GF-D8 (cell line): ENCODE results near the gene BTN1A1.
"Not testable (repeated sequence)": the region's sequence is repeated elsewhere in the genome, so short reads cannot be mapped to it uniquely, and the experiment has no call there.

Experiments used
- DNase-seq: peaks from one replicate; lab custom pipeline; 2025; lab: John Stamatoyannopoulos, UW

Gene BTN1A1

DNA sequence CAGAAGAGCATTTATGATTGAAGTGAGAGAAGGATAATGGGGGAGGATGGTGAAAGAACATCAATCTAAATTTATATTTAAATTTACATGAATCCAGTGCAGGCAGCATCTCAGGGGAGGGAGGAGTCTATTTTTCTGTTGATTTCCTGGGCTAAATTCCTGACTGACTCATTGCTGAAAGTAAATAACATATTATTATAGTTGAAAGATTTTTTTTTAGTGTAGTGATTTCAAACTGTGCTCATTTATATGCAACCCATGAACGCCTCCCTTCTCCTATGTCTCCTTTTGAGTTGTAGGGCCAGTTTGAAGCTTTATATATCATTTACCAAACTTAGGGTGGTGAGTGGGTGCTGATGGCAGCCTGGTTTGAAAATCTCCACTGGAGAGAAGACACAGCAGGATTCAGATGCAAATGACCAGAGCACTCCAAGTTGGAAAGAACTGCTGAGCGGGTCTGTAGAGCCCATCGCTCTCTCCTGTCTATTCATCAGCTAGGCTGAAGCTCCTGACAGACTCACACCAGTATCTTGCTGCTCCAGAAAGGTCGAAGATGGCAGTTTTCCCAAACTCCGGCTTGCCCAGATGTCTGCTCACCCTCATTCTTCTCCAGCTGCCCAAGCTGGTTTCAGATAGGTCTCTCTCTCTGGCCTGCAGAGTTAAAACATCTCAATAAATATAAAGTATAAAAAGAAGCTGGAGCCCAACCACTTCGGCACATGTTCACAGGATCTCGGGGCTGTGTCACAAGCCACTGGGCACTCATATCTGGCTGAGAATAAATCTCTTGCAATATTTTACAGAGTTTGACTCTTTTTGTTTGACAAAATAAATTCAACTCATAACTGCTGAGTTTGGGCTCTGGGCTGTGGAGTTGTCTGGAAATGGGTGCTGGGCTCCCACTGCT lies 24.0 kb upstream of the BTN1A1 start:
- no peak for DNase-seq

DNA sequence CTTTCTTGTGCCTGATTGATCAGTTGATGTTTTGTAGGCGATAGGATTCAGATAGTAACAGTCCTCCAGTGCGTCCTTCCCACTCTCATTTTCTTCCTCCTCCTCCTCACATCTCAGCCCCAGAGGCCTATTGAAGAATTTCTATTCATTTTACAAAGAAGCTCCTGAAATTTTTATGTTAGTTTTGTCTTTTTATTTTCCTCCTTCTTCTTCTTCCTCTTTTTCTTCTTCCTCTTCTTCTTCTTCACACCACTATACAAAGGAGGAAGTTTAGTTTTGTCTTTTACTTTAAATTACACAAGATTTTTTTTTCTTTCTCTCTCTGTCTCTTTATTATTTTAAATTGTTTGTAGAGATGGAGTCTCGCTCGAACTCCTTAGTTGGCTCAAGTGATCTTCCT lies 23.2 kb upstream of the BTN1A1 start:
- peak; percentile 52 for DNase-seq

DNA sequence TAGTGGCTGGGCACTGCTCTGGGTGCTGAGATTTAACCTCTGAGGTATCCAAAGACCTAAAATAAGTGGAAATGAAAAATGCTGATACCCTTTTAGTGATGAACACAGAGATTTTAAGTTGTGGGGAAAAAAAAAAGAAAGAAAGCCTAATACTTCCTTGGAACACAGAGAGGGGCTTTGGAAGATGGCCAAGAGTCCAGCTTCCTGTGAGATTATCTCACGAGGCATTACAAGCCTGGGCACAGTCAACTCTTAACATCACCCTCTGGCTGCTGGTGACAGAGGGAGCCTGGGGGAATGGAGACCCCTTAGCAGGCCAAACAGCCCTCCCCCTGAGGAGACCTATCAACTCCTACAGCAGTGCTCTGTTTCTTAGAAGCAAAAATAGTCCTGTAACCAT lies 22.7 kb upstream of the BTN1A1 start:
- no peak for DNase-seq

DNA sequence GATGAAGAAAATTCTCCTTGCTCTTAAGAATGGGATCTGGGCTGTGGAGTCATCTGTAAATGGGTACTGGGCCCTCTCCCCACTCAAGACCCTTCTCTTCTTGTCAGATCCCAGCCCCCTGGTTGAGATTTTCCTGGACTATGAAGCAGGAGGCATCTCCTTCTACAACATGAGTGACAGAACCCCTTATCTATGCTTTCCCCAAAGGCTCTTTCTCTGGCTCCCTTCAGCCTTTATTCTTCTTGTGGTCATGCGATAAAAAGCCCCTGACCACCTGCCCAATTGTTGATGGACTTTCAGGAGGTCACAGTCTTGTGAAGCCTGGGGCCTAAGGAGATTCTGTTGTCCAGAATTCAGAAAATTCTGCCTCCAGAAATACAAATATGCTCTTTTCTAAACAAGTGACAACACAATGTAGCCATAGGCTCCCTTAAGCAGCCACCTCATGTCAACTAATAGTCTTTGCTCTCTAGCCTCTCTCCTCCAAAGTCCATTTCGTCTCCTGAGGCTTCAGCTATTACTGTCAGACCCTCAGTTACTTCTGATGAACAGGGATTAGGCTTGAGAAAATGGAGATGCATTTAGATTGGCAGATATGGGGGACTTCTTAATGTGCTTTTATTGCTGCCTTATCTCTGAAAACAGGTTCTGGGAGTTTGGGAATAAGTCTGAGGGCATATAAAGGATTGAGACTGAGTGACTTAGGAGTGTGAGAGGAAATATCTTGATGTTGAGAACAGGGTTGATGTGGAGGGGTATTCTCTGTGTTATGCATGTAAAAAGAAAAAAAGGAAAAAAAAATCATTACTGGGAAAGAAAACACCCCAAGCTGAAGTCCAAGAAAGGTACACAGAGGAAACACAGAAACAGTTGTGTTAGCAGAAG lies 21.8 kb upstream of the BTN1A1 start:
- DNase-seq: no peak

DNA sequence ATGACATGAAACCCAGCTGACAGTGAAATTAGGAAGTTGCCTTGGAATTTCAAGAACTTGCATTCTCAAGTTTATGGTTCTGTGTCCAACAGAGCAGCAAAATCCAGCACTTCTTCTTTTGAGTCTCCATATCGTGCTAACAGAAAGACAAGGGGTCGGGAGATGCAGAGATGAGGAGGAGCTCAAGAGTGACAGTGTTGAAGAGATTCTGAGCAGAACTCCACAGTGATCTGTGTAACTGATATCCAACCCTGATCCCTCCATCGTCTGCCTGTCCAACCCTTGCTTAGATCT lies 21.2 kb upstream of the BTN1A1 start:
- DNase-seq: no peak

DNA sequence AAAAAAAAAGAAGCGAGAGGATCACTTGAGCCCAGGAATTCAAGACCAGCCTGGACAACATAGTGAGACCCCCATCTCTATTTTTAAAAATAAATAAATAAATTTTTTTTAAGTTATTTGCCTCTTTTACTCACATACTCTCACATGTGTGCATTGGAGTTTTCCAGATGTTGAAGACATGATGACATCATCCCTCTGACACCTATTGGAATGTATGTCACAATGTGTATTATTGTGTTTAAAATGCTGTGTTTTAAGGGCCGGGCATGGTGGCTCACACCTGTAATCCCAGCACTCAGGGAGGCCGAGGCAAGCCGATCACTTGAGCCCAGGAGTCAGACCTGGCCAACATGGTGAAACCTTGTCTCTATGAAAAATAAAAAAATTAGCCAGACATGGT lies 17.8 kb upstream of the BTN1A1 start:
- no peak for DNase-seq

DNA sequence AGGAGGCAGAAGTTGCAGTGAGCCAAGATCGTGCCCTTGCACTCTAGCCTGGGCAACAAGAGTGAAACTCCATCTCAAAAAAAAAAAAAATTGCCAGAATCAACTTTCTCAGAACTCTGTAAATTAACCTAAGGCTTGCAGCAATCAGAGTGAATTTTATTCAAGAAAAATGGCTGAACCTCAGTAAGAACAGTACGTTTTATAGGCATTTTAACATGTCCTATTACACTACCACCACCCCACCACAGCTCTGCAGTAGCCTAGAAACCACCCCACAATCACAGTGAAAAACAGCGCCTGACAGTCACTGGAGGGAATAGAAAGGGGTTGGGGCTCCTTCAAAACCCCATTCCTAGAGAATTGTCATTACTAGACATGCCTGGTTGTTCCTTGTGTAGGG lies 16.4 kb upstream of the BTN1A1 start:
- DNase-seq: no peak

DNA sequence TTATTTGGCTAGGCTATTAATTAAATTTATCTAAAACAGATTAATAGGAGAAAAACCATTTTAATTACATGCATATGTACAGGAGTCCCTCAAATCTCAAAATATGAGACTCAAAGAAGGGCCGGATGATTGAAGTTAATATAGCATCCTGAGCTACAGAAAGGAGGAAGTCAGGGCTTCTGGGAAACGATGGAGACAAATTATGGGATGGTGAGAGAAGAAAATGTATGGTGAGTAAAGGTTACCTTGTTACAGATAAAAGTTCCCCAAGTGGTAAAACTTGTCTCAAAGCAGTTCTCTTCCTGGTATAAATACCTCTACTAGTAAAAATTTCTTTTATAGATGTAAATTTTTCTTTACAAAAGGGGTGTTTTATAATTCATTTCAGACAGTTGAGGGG lies 15.9 kb upstream of the BTN1A1 start:
- no peak for DNase-seq

DNA sequence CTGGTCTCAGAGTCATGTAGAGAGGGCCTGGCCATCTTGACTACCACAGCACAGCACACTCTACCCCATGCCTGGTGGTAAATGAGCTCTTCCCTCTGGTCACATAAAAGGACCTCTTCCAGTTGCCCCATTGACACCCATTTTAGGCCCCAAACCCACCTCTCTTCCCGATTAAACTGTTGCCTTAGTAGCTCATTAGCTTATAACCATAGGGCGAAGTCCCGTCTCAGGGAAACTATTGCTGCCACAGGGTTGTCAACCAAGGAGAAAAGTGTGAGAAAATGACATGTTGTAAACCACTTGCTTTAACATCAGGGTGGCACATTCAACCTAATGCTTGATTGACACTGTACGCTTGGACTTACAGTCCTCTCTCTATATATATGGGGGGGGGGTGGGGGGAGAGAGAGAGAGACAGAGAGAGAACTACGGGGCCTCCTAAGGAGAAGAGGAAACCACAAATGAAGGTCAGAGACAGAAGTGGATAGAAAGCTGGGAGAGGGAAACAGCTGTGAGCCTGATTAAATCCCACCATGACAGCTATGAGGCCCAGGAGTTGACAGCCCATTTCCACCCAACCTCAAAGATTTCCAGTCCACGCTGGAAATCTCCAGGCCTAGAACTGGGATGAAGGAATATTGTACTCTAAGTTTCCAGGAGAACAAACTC lies 14.9 kb upstream of the BTN1A1 start:
- DNase-seq: no peak

DNA sequence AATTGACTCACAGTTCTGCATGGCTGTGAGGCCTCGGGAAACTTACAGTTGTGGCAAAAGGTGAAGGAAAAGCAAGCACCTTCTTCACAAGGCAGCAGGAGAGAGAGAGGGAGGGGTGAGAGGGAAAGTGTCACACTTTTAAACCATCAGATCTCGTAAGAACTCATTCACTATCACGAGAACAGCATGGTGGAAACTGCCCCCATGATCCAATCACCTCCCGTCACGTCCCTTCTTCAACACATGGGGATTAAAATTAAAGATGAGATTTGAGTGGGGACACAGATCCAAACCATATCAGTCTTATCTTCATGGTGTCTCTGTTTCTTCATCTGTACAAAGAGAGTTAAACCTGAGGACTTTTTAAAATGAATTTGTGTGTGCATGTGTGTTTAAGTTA lies 13.7 kb upstream of the BTN1A1 start:
- no peak for DNase-seq

DNA sequence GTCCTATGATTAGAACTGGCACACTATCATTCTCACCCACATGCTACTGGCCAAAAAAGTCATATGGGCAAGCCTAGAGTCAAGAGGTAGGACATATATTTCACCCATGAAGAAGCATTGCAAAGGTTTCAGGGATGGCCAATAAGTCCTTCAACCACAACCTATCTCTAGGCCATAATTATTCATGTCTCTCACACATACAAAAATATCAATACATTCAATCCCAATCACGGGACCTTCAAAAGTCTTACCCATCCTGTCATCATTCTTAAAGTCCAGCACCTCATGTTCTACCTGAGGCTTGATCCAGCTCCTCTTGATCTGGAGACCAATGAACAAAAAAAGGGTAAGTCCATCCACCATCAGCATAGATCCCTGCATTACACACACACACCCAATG lies 12.6 kb upstream of the BTN1A1 start:
- DNase-seq: no peak

DNA sequence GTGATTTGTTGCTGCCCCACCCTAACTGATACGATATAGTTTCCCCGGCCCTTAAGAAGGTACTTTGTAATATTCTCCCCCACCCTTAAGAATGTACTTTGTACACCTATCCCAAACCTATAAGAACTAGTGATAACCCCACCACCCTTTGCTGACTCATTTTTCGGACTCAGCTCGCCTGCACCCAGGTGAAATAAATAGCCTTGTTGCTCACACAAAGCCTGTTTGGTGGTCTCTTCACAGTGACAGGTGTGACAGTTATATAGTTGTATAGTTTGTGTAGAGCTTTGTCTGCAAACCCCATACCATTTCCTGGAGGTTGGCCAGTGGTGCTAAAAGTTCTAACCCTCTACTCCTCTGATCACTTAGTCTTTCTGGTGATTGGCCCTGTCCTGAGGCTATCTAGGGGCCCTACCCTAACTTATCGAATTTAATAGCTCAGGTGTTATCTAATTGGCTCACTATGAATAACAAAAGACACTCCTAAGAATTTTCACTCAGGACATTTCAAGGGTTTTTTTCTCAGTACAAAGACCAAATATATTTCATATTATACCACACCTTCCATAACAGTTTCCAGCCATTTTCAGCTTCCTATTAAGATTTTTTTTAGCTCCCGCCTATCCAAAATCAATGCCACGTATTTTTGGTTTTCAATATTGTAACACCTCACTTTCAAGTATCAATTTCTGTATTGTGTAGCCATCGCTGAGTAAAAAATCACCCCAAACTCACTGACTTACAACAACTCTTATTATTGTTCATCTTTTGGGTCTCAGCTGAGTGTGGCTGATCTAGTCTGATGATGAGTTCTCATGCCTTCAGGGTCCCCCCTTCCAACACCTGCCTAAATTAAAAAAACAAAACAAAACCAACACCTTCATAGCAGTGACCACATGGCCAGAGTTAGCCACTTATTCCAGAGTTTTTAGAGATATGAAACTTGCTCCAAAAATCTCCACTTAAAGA lies 9.8 kb upstream of the BTN1A1 start:
- no peak for DNase-seq

DNA sequence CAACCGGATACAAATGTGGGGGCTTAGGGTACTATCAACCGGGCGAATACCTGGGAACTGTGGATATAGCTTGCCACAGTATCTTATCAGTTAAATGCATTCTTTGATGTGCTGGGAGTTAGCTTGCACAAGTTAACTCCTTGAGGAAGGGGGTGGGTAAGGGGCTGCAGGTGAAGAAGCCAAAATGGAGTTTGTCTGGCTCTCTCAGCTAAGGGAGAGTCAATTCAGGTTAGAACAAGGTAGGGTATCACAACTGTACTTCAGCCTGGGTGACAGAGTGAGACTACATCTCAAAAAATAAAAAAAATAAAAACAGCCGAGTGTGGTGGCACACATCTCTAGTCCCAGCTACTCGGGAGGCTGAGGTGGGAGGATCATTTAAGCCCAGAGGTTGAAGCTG lies 8.5 kb upstream of the BTN1A1 start:
- no peak for DNase-seq

DNA sequence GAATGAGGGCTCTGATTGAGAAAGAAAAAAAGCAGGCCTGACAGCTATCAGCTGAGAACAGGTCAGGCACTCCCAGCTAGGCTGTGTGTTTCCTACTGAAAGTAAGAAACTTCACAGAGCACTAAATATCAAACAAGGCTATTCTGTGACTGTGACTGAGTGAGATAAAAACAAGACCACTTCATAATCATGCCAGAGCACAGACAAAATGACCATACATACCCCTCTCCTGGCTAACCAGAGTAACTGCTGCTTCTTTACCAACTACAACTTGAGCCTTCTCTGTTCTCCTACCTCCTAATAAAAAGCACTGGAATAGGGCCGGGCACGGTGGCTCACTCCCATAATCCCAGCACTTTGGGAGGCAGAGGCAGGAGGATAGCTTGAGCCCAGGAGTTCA lies 6.8 kb upstream of the BTN1A1 start:
- DNase-seq: peak; percentile 10

DNA sequence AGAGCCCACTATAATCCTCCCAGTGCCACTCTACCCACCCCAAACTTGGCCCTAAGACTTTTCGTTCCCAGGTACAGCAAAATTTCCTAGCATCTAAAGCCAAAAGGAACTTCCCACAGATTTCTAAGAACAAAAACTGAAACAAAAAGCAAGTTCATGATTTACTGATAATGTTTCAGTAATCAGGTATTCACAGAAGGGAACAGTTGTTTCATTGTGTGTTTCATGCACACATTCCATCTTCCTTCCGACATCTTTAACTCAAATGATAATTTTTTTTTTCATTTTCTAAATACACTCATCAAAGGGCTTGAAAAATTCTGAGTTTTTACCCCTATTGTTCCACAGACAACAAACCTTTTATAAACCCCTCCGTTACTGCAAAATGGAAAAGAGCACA lies 6.0 kb upstream of the BTN1A1 start:
- no peak for DNase-seq

DNA sequence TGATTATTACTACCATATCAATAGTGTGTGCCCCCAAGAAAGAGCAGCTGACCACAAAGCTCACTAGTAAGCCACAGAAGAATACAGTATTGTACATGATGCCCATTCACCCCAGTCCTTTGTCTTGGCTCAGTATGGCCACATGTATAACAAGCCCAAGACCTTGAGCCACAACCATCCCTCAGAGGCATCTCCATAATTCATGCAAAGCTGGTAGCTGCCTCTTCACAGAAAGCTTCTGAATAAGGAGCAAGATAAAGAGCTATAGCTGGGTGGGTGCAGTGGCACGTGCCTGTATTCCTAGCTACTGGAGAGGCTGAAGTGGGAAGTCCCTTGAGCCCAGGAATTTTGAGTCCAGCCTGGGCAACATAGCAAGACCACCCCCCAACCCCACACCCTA lies 4.8 kb upstream of the BTN1A1 start:
- no peak for DNase-seq

DNA sequence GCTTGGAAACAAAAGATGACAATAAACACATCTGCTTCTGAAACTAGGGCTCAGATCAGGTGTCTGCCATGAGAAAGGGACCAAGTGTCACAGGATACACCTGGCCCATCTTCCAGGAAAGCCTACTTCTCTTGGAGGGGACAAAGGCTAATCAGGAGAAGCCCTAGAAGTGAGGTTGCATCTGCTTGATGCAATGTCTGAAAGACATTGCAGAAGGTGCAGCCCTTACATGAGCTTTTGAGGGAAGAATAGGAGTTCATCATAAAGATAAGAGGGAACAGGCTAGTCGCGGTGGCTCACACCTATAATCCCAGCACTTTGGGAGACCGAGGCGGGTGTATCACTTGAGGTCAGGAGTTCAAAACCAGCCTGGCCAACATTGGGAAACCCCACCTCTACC lies 2.5 kb upstream of the BTN1A1 start:
- no peak for DNase-seq

DNA sequence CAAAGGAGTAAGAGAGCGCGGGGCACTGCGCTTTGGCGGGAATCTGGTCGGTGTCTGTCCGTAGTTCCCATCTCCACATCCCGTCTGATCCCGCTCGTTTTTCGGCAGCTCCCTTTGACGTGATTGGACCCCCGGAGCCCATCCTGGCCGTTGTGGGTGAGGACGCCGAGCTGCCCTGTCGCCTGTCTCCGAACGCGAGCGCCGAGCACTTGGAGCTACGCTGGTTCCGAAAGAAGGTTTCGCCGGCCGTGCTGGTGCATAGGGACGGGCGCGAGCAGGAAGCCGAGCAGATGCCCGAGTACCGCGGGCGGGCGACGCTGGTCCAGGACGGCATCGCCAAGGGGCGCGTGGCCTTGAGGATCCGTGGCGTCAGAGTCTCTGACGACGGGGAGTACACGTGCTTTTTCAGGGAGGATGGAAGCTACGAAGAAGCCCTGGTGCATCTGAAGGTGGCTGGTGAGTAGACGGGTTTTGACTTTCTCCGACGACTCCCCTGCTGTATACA lies 1.4 kb downstream of the BTN1A1 start:
- DNase-seq: no peak

DNA sequence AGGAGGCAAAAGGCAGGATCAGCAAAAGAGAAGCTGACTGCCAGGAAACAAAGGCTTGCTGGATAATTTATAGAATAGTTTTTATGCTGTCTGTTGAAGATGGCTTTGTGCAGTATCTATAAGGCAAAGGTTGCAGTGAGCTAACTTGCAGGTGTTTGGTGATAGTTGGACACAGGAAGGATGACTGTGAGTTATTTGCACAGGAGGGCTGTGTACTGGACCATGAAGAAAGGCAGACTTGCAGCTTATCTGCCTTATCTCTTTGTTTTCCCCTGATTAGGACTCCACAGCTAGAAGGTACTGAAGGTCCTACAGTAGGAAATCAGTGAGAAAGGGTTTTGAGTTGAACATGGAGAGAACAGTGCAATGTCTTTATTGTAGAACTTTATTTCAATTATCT lies 2.1 kb downstream of the BTN1A1 start:
- no peak for DNase-seq

DNA sequence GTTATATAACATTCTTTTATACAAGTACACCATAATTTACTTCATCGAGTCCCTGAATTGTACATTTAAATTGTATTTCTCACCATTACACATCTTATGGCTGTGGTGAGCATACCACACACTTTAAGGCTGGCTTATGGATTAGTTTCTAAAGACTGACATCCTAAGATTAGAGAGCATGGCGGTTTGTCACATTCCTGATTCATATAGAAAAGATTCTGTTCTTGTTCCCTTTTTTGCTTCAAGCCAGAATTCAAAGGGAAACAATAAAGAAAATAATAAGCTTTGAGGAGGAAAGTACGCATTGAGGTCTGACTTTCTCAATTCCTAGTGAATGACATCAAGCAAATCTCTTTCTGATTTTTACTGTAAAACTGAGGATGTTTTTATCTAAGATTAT lies 2.5 kb downstream of the BTN1A1 start:
- DNase-seq: no peak

DNA sequence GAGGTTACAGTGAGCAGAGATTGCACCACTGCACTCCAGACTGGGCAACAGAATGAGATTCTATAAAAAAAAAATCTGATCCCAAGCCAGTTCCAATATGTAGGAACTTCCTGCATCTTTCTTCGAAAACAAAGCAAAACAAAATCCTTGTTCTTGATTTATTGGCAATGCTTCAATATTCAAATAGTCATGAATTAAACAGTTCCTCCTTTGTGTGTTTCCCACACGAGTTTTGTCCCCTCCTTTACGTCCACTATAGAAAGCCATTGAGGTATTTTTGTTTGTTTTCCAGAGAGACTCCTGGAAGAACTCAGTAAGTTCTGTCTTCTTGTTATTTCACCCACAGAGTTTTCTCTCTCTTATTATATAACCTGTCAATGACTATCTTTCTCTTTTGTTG lies 7.6 kb downstream of the BTN1A1 start:
- DNase-seq: no peak

DNA sequence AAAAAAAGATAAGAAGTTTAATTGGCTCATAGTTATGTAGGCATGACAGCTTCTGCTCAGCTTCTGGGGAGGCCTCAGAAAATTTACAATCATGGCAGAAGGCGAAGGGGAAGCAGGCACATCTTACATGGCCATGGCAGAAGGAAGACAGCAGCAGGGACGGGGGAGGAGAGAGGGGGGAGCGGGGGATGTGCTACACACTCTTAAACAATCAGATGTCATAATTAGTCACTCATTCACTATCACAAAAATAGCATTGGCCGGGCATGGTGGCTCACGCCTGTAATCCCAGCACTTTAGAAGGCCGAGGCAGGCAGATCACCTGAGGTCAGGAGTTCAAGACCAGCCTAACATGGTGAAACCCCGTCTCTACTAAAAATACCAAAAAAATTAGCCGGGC lies 10.9 kb downstream of the BTN1A1 start:
- DNase-seq: not testable (repeated sequence)
